GM12878 (cell line): ENCODE results near the gene HK1. TPM values are rescaled to one million over a fixed set of nuclear protein-coding genes. Genes with fewer than 3 reads are reported as not detected.

ENCODE experiments used
- ATF3 ChIP-seq: IDR thresholded peaks from 2 replicates; pipeline ENCODE4 v1.6.1; 2011; ENCODE audit warnings: low read depth, mild to moderate bottlenecking, low read length, moderate library complexity, borderline replicate concordance; ENCODE audit errors: extremely low read depth
- CBFB ChIP-seq: IDR thresholded peaks from 2 replicates; pipeline ENCODE4 v1.6.1; 2016; ENCODE audit warnings: antibody characterized with exemption, low read depth
- DPF2 ChIP-seq: fragments of 450-650 bp; IDR thresholded peaks from 2 replicates; pipeline ENCODE4 v1.6.1; 2017; ENCODE audit warnings: mild to moderate bottlenecking
- E2F8 ChIP-seq: fragments of 450-650 bp; IDR thresholded peaks from 2 replicates; pipeline ENCODE4 v1.6.1; 2018; ENCODE audit warnings: mild to moderate bottlenecking, low read depth, moderate library complexity; ENCODE audit not compliant: partially characterized antibody
- FOXK2 ChIP-seq: fragments of 450-650 bp; IDR thresholded peaks from 2 replicates; pipeline ENCODE4 v1.6.1; 2017; ENCODE audit warnings: mild to moderate bottlenecking, moderate library complexity
- FOXM1 ChIP-seq: IDR thresholded peaks from 2 replicates; pipeline ENCODE4 v1.6.1; 2012; ENCODE audit warnings: low read depth, mild to moderate bottlenecking, inconsistent platforms, low read length, moderate library complexity
- HDAC2 ChIP-seq: fragments of 200-600 bp; sonication (generic); IDR thresholded peaks from 2 replicates; pipeline ENCODE4 v1.6.1; 2017
- IKZF1 ChIP-seq: fragments of 450-650 bp; conservative IDR thresholded peaks from 2 replicates; pipeline ENCODE4 v1.6.1; 2017; ENCODE audit warnings: antibody characterized with exemption, mild to moderate bottlenecking
- MLLT1 ChIP-seq: fragments of 450-650 bp; IDR thresholded peaks from 2 replicates; pipeline ENCODE4 v1.6.1; 2016; ENCODE audit warnings: mild to moderate bottlenecking
- MTA2 ChIP-seq: fragments of 450-650 bp; IDR thresholded peaks from 2 replicates; pipeline ENCODE4 v1.6.1; 2016; ENCODE audit warnings: low read depth, mild to moderate bottlenecking, moderate library complexity
- MYB ChIP-seq: fragments of 150-350 bp; IDR thresholded peaks from 2 replicates; pipeline ENCODE4 v1.6.1; 2014; ENCODE audit warnings: mild to moderate bottlenecking, low read depth, low read length, borderline replicate concordance
- NBN ChIP-seq: fragments of 450-650 bp; IDR thresholded peaks from 2 replicates; pipeline ENCODE4 v1.6.1; 2016
- PKNOX1 ChIP-seq: fragments of 450-650 bp; IDR thresholded peaks from 2 replicates; pipeline ENCODE4 v1.6.1; 2016; ENCODE audit warnings: mild to moderate bottlenecking
- POU2F2 ChIP-seq: IDR thresholded peaks from 3 replicates; pipeline ENCODE4 v1.6.1; 2011; ENCODE audit warnings: low read depth, mild to moderate bottlenecking, low read length, borderline replicate concordance
- RELA ChIP-seq: fragments of 450-650 bp; IDR thresholded peaks from 2 replicates; pipeline ENCODE4 v1.8.0; 2014; ENCODE audit warnings: borderline replicate concordance; ENCODE audit not compliant: partially characterized antibody
- SIX5 ChIP-seq: IDR thresholded peaks from 2 replicates; pipeline ENCODE4 v1.6.1; 2011; ENCODE audit warnings: mild to moderate bottlenecking, low read depth, low read length, moderate library complexity; ENCODE audit not compliant: severe bottlenecking
- SUZ12 ChIP-seq: fragments of 200-600 bp; sonication (generic); IDR thresholded peaks from one replicate; pipeline ENCODE4 v1.6.1; 2018; ENCODE audit warnings: antibody characterized with exemption, mild to moderate bottlenecking; ENCODE audit not compliant: unreplicated experiment
- TARDBP ChIP-seq: IDR thresholded peaks from 2 replicates; pipeline ENCODE4 v1.6.1; 2016; ENCODE audit warnings: borderline replicate concordance
- TCF7 ChIP-seq: IDR thresholded peaks from 2 replicates; pipeline ENCODE4 v1.6.1; 2014; ENCODE audit warnings: antibody characterized with exemption, borderline replicate concordance
- USF1 ChIP-seq: IDR thresholded peaks from 2 replicates; pipeline ENCODE4 v1.6.1; 2011; ENCODE audit warnings: borderline replicate concordance, low read depth, mild to moderate bottlenecking, moderate library complexity, mixed read lengths, low read length; ENCODE audit not compliant: insufficient read depth; ENCODE audit errors: extremely low read length
- ZNF207 ChIP-seq: fragments of 450-650 bp; IDR thresholded peaks from 2 replicates; pipeline ENCODE4 v1.6.1; 2014; ENCODE audit warnings: antibody characterized with exemption, mild to moderate bottlenecking, borderline replicate concordance
- ZNF622 ChIP-seq: fragments of 450-650 bp; IDR thresholded peaks from 2 replicates; pipeline ENCODE4 v1.6.1; 2017; ENCODE audit warnings: mild to moderate bottlenecking, inconsistent platforms
- ZSCAN29 ChIP-seq: fragments of 450-650 bp; IDR thresholded peaks from 2 replicates; pipeline ENCODE4 v1.6.1; 2017; ENCODE audit warnings: mild to moderate bottlenecking, moderate library complexity
- polyA plus RNA-seq, 11 experiments: library from polyadenylated mRNA; depleted of rRNA in 4 of 11; unstranded in 6 of 11; stranded (reverse) in 5 of 11; fragments of >200 nt; fragmentation: Nextera tagmentation in 4 of 11; fragmentation: Illumina TruSeq in 1 of 11; extraction: Ambion mirVana in 4 of 11; extraction: Trizol in 1 of 11; gene quantifications; 1 replicate in 1 of 11; 2 replicates in 10 of 11; pipeline versions ENCODE4 v1.2.1 to v1.2.3, GENCODE V29; 2011 to 2016; ENCODE audit warnings: inconsistent platforms in 2 of 11, missing spikeins in 2 of 11, low read depth in 1 of 11
- total RNA-seq, 4 experiments: library from RNA; depleted of rRNA in 3 of 4; stranded (reverse); fragments of >200 nt in 3 of 4; fragmentation: Illumina TruSeq in 1 of 4; extraction: Trizol in 1 of 4; gene quantifications; 2 replicates each; pipeline versions ENCODE4 v1.2.1 to v1.2.3, GENCODE V29; 2013 to 2021

The HK1 gene
- total and polyA plus RNA-seq, 10 of the 15 experiments (the other 5 are each of a cell fraction or from before 2014, with no cell fraction given), result 3.4 to 77.3 (median 46.6) TPM

- no peak for TF ChIP-seq MLLT1
- 0 out of 2 replicates have a peak, but pooled peaks have one; percentile 36 for TF ChIP-seq NBN
- no peak for TF ChIP-seq SIX5
- TF ChIP-seq IKZF1, result no peak
- TF ChIP-seq PKNOX1, result no peak
- no peak for TF ChIP-seq TARDBP
- no peak for TF ChIP-seq MTA2
- no peak for TF ChIP-seq ATF3
- 0 out of 2 replicates have a peak, but pooled peaks have one; percentile 30 for TF ChIP-seq ZNF207
- TF ChIP-seq SUZ12, result no peak
- TF ChIP-seq FOXK2, result no peak
- no peak for TF ChIP-seq USF1
- TF ChIP-seq FOXM1, result peak; percentile 54; the same call in 1 of the 2 replicates
- TF ChIP-seq ZNF622, result no peak
- no peak for TF ChIP-seq DPF2
- TF ChIP-seq HDAC2, result no peak
- no peak for TF ChIP-seq TCF7
- TF ChIP-seq POU2F2, result no peak
- no peak for TF ChIP-seq MYB
- TF ChIP-seq CBFB, result no peak
- no peak for TF ChIP-seq E2F8
- no peak for TF ChIP-seq ZSCAN29
- TF ChIP-seq RELA, result peak; percentile 11
Measured at GRCh38 chr10:69237528-69238159, 40.7 kb upstream of the HK1 start (continued).
